ENCODE measurements around the gene ACAD10.
"Not testable (repeated sequence)": the region's sequence is repeated elsewhere in the genome, so short reads cannot be mapped to it uniquely, and the experiment has no call there.

ACAD10 gene

GRCh38 chr12:111732786-111733185, 46.9 kb downstream of the ACAD10 start:
- H3K36me3 ChIP-seq (ENCODE audit: control insufficient read depth, low read depth, low read length) = peaks cover 2% of the 10 kb centered on the region
- H3K27ac ChIP-seq (ENCODE audit: low read length) = no peak overlapping the region

GRCh38 chr12:111733340-111733915, 47.6 kb downstream of the ACAD10 start:
- H3K4me3 ChIP-seq (ENCODE audit: low read length) = no peak overlapping the region
- H3K9ac ChIP-seq (ENCODE audit: low read length) = no peak overlapping the region
- H3K9me3 ChIP-seq (ENCODE audit: control insufficient read depth, low read depth, low read length) = no peaks in the 10 kb centered on the region
- H3K27me3 ChIP-seq (ENCODE audit: control insufficient read depth, insufficient read depth, low read length) = no peaks in the 10 kb centered on the region
- no peak overlapping the region for H3K27ac ChIP-seq (ENCODE audit: low read length)
- H3K4me1 ChIP-seq (ENCODE audit: control insufficient read depth, low read depth, low read length) = no peaks in the 10 kb centered on the region
- H3K36me3 ChIP-seq (ENCODE audit: control insufficient read depth, low read depth, low read length) = peaks cover 2% of the 10 kb centered on the region

More at GRCh38 chr12:111732786-111733185, 46.9 kb downstream of the ACAD10 start:
- Histone ChIP-seq H3K9me3 (ENCODE audit: control insufficient read depth, low read depth, low read length) (no peaks in the 10 kb centered on the region), H3K27me3 (ENCODE audit: control insufficient read depth, insufficient read depth, low read length) (no peaks in the 10 kb centered on the region), H3K4me3 (ENCODE audit: low read length) (no peak overlapping the region), H3K4me1 (ENCODE audit: control insufficient read depth, low read depth, low read length) (no peaks in the 10 kb centered on the region), H3K9ac (ENCODE audit: low read length) (no peak overlapping the region)

GRCh38 chr12:111739524-111739923, 53.7 kb downstream of the ACAD10 start:
- not testable (repeated sequence) for H3K36me3 ChIP-seq (ENCODE audit: control insufficient read depth, low read depth, low read length); H3K9ac ChIP-seq (ENCODE audit: low read length); H3K9me3 ChIP-seq (ENCODE audit: control insufficient read depth, low read depth, low read length); H3K27ac ChIP-seq (ENCODE audit: low read length); H3K4me1 ChIP-seq (ENCODE audit: control insufficient read depth, low read depth, low read length); H3K4me3 ChIP-seq (ENCODE audit: low read length); H3K27me3 ChIP-seq (ENCODE audit: control insufficient read depth, insufficient read depth, low read length)

GRCh38 chr12:111741235-111741812, 55.5 kb downstream of the ACAD10 start:
- Histone ChIP-seq H3K36me3 (ENCODE audit: control insufficient read depth, low read depth, low read length) (peaks cover 9% of the 10 kb centered on the region), H3K4me3 (ENCODE audit: low read length) (no peak overlapping the region), H3K9ac (ENCODE audit: low read length) (no peak overlapping the region), H3K4me1 (ENCODE audit: control insufficient read depth, low read depth, low read length) (no peaks in the 10 kb centered on the region), H3K9me3 (ENCODE audit: control insufficient read depth, low read depth, low read length) (no peaks in the 10 kb centered on the region), H3K27me3 (ENCODE audit: control insufficient read depth, insufficient read depth, low read length) (no peaks in the 10 kb centered on the region), H3K27ac (ENCODE audit: low read length) (no peak overlapping the region)

- Histone ChIP-seq H3K9me3 (ENCODE audit: control insufficient read depth, low read depth, low read length) (no peaks in the 10 kb centered on the region), H3K4me3 (ENCODE audit: low read length) (no peak overlapping the region), H3K4me1 (ENCODE audit: control insufficient read depth, low read depth, low read length) (no peaks in the 10 kb centered on the region), H3K9ac (ENCODE audit: low read length) (no peak overlapping the region), H3K27ac (ENCODE audit: low read length) (no peak overlapping the region), H3K36me3 (ENCODE audit: control insufficient read depth, low read depth, low read length) (peaks cover 6% of the 10 kb centered on the region), H3K27me3 (ENCODE audit: control insufficient read depth, insufficient read depth, low read length) (no peaks in the 10 kb centered on the region)
Measured at GRCh38 chr12:111745211-111745610, 59.4 kb downstream of the ACAD10 start.

- Histone ChIP-seq H3K9ac (ENCODE audit: low read length) (no peak overlapping the region), H3K36me3 (ENCODE audit: control insufficient read depth, low read depth, low read length) (peaks cover 6% of the 10 kb centered on the region), H3K27ac (ENCODE audit: low read length) (no peak overlapping the region), H3K4me3 (ENCODE audit: low read length) (no peak overlapping the region), H3K4me1 (ENCODE audit: control insufficient read depth, low read depth, low read length) (no peaks in the 10 kb centered on the region), H3K9me3 (ENCODE audit: control insufficient read depth, low read depth, low read length) (no peaks in the 10 kb centered on the region), H3K27me3 (ENCODE audit: control insufficient read depth, insufficient read depth, low read length) (no peaks in the 10 kb centered on the region)
Measured at GRCh38 chr12:111747333-111747732, 61.5 kb downstream of the ACAD10 start.

- Histone ChIP-seq H3K9ac (ENCODE audit: low read length) (no peak overlapping the region), H3K9me3 (ENCODE audit: control insufficient read depth, low read depth, low read length) (no peaks in the 10 kb centered on the region), H3K36me3 (ENCODE audit: control insufficient read depth, low read depth, low read length) (peaks cover 6% of the 10 kb centered on the region), H3K27ac (ENCODE audit: low read length) (no peak overlapping the region), H3K4me3 (ENCODE audit: low read length) (no peak overlapping the region), H3K27me3 (ENCODE audit: control insufficient read depth, insufficient read depth, low read length) (no peaks in the 10 kb centered on the region), H3K4me1 (ENCODE audit: control insufficient read depth, low read depth, low read length) (no peaks in the 10 kb centered on the region)
Measured at GRCh38 chr12:111748151-111748672, 62.4 kb downstream of the ACAD10 start.

- Histone ChIP-seq H3K36me3 (ENCODE audit: control insufficient read depth, low read depth, low read length) (peaks cover 6% of the 10 kb centered on the region), H3K9me3 (ENCODE audit: control insufficient read depth, low read depth, low read length) (no peaks in the 10 kb centered on the region), H3K27me3 (ENCODE audit: control insufficient read depth, insufficient read depth, low read length) (no peaks in the 10 kb centered on the region), H3K4me1 (ENCODE audit: control insufficient read depth, low read depth, low read length) (no peaks in the 10 kb centered on the region), H3K27ac (ENCODE audit: low read length) (no peak overlapping the region), H3K9ac (ENCODE audit: low read length) (no peak overlapping the region), H3K4me3 (ENCODE audit: low read length) (no peak overlapping the region)
Measured at GRCh38 chr12:111748867-111749266, 63.0 kb downstream of the ACAD10 start.

- peaks cover 6% of the 10 kb centered on the region for H3K36me3 ChIP-seq (ENCODE audit: control insufficient read depth, low read depth, low read length)
Measured at GRCh38 chr12:111749391-111749790, 63.5 kb downstream of the ACAD10 start.

GRCh38 chr12:111753144-111753881, 67.5 kb downstream of the ACAD10 start:
- Histone ChIP-seq H3K27me3 (ENCODE audit: control insufficient read depth, insufficient read depth, low read length) (no peaks in the 10 kb centered on the region), H3K4me3 (ENCODE audit: low read length) (no peak overlapping the region), H3K9ac (ENCODE audit: low read length) (no peak overlapping the region), H3K36me3 (ENCODE audit: control insufficient read depth, low read depth, low read length) (no peaks in the 10 kb centered on the region), H3K9me3 (ENCODE audit: control insufficient read depth, low read depth, low read length) (no peaks in the 10 kb centered on the region), H3K4me1 (ENCODE audit: control insufficient read depth, low read depth, low read length) (peaks cover 3% of the 10 kb centered on the region), H3K27ac (ENCODE audit: low read length) (no peak overlapping the region)

More at GRCh38 chr12:111749391-111749790, 63.5 kb downstream of the ACAD10 start:
- H3K27me3 ChIP-seq (ENCODE audit: control insufficient read depth, insufficient read depth, low read length) = no peaks in the 10 kb centered on the region
- no peak overlapping the region for H3K27ac ChIP-seq (ENCODE audit: low read length)
- no peaks in the 10 kb centered on the region for H3K4me1 ChIP-seq (ENCODE audit: control insufficient read depth, low read depth, low read length)
- no peaks in the 10 kb centered on the region for H3K9me3 ChIP-seq (ENCODE audit: control insufficient read depth, low read depth, low read length)
- H3K4me3 ChIP-seq (ENCODE audit: low read length) = no peak overlapping the region
- H3K9ac ChIP-seq (ENCODE audit: low read length) = no peak overlapping the region

GRCh38 chr12:111754671-111755070, 68.8 kb downstream of the ACAD10 start:
- H3K27ac ChIP-seq (ENCODE audit: low read length) = no peak overlapping the region
- no peak overlapping the region for H3K9ac ChIP-seq (ENCODE audit: low read length)
- H3K27me3 ChIP-seq (ENCODE audit: control insufficient read depth, insufficient read depth, low read length) = no peaks in the 10 kb centered on the region
- H3K36me3 ChIP-seq (ENCODE audit: control insufficient read depth, low read depth, low read length) = no peaks in the 10 kb centered on the region
- peaks cover 3% of the 10 kb centered on the region for H3K4me1 ChIP-seq (ENCODE audit: control insufficient read depth, low read depth, low read length)
- no peak overlapping the region for H3K4me3 ChIP-seq (ENCODE audit: low read length)
- H3K9me3 ChIP-seq (ENCODE audit: control insufficient read depth, low read depth, low read length) = no peaks in the 10 kb centered on the region
